GM19351 (cell line): ENCODE results near the gene RIPOR2.
"Not testable (repeated sequence)": the region's sequence is repeated elsewhere in the genome, so short reads cannot be mapped to it uniquely, and the experiment has no call there.

Source experiments
- ATAC-seq: cut with Tn5 transposase; IDR thresholded peaks from one replicate; pipeline ENCODE4 v1.9.1; 2021; ENCODE audit warnings: mild to moderate bottlenecking, moderate library complexity; ENCODE audit not compliant: unreplicated experiment

The RIPOR2 gene

DNA sequence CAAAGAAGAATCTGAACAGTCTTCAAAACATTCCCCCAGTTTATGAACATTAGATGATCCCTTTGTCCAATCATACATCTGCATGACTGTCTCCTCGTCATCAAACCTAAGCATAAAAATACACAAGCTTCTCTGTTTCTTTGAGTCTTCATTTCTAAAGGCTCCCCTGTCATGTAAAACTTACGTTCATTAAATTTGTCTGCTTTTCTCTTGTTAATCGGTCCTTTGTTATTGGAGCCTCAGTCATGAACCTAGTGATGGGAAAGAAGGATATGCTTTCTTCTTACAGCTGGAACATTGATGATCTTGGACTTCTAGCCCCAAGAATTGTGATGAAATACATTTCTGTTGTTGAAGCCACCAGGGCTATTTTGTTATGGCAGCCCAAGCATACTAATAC, 18.0 kb upstream of the RIPOR2 start:
- ATAC-seq, result no peak

- no peak for ATAC-seq
Observed at GRCh38 chr6:24951811-24952299, 16.1 kb upstream of the RIPOR2 start.

DNA sequence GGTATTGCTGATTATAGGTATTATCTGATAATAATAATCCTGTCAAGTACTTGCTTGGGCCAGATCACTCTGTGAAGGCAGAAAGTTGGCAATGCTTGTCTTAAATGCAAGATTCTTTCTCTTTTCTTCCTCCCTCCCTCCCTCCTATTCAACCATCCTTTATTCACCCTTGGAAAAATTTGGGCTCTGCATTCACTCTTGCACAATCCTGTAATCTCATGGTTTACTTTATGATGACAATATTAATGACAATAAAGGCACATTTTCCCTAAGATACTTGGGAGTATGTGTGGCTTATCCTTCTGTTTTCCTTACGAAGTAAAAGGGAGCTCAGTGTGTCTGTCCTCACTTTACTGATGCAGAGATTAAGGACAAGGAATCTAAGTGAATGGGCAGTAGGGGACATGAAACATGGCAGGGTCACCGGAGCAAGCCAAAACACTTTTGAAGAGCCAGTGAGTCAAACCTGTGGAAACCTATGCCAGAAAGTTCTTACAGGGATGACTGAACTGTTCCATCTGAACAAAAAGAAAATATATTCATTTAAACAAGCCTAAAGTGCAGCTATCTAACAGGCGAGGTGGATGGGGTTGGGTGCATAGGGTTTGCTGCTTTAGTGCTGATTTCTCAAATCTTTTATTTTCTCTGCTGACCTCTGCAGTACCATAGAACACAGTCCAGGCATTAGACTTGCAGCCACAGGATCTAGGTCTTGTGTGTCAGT, 14.6 kb upstream of the RIPOR2 start:
- ATAC-seq, result no peak

GRCh38 chr6:24949020-24949569, 13.3 kb upstream of the RIPOR2 start:
- ATAC-seq, result peak; percentile 92

DNA sequence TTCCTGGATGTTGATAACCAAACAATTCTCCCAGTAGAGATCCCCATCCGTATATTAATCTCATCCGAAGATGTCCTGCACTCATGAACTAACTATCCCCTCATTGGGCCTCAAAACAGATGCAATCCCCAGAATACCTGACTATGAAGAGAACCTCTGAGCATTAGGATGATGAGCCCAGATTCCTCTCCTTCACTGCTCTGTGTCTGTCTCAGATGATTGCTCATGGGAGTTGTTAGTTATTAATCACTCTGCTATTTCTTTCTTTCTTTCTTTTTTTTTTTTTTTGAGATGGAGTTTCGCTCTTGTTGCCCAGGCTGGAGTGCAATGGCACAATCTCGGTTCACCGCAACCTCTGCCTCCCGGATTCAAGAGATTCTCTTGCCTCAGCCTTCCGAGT, 12.5 kb upstream of the RIPOR2 start:
- not testable (repeated sequence) for ATAC-seq

DNA sequence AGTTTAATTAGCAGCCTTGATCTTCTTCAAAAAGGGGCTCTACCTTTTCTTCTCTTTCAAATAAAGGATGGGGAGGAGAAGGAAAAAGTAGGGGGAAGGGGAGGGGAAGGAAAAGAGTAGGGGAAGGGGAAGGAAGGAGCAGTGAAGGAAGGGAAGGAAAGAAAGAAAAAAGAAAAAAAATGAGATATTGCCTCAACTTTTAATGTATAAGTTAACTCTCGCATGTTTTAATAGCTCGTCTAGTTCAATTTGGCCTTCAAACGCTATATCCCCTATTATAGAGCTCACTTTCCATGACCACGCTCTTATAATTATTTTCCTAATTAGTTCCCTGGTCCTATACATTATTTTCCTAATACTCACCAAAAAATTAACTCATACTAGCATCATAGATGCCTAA, 11.9 kb upstream of the RIPOR2 start:
- no peak for ATAC-seq

DNA sequence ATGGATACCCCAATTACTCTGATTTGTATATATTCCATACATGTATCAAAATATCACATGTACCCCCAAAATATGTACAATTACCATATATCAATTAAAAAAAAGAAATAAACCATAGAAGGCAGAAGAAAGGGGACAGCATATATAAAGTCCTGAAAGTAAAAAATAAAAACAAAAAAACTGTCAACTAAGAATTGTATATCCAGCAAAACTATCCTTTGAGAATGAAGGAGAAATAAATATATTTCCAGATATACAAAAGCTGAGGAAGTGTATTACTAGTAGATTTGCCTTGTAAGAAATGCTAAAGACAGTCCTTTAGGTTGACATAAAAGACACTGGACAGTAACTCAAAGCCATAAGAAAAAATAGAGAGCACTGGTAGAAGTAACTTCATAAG, 9.3 kb upstream of the RIPOR2 start:
- no peak for ATAC-seq

- no peak for ATAC-seq
Observed at GRCh38 chr6:24943774-24944173, 8.0 kb upstream of the RIPOR2 start.

GRCh38 chr6:24940311-24940917, 4.7 kb upstream of the RIPOR2 start:
- no peak for ATAC-seq

DNA sequence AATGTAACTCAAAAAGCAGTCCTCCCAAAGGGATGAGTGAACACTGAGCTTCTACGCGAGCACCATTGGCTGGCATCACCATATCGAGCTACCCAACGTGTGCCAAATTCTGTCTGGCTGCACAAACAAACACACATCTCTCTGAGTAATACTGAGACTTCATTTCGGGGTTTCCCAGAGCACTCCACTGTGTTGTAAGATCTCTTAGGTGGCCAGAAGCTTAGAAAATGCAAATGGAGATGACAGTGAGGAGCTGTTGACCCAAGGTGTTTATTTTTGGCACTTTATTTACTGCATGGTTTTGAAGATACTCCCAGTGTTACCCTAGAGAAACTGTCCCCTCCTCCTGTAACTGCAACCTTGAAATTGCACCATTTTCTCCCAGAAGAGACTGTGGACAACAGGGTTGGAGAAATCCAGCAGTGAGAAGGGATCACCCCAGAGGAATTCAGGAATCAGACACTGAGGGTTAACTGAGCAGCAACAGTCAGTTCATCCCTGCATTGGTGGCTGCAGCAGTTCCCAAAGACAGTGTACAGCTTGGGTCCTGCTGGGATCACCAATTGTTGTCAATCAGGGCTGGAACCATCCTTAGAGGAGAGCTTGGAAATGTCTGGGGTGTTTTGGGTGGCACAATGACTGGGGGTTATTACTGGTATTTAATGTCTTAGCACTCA, 1.0 kb upstream of the RIPOR2 start:
- peak; percentile 72 for ATAC-seq

DNA sequence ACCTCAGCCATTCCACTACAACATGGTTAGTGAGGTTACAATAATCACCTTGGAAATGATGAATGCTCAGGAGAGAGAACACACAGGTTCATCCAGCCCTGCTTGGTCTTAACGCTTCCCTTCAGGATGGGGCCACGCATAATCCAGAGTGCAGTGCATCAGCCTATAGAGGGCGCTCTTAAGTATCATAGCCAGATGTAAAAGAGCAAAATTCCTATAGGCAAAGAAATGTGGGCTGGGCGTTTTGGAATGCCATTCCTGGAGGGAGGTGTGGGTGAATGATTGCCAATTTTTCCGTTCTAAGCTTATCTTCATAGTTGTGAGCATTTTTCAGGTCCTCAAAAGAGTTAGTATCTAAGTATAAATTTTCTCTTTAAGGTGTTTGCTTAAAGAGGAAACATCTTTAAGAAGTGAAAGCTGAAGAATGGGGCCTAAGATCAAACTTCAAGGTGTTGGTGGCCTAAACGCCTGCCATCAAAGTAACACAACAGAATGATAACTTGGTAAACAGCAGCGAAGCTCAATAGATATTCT, 1.8 kb downstream of the RIPOR2 start:
- no peak for ATAC-seq

DNA sequence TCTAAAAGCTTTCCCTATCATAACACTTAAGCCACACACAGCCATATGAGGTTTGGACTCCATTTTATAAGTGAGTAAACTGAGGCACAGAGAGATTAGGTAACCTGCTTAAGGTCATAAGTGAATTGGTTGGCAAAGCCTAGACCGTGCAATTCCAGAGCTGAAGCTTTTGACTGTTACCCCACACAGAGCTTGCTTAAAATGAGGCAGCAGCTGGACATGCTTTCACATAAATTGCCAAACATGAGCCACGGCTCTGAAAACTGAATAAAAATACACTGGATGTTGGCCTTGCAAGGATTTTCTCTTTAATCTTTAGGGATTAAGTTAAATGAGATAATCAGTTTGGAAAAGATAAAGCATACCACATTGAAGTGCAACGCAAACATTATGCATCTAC, 2.5 kb downstream of the RIPOR2 start:
- ATAC-seq, result no peak

- peak; percentile 21 for ATAC-seq
Observed at GRCh38 chr6:24932832-24933231, 2.9 kb downstream of the RIPOR2 start.

DNA sequence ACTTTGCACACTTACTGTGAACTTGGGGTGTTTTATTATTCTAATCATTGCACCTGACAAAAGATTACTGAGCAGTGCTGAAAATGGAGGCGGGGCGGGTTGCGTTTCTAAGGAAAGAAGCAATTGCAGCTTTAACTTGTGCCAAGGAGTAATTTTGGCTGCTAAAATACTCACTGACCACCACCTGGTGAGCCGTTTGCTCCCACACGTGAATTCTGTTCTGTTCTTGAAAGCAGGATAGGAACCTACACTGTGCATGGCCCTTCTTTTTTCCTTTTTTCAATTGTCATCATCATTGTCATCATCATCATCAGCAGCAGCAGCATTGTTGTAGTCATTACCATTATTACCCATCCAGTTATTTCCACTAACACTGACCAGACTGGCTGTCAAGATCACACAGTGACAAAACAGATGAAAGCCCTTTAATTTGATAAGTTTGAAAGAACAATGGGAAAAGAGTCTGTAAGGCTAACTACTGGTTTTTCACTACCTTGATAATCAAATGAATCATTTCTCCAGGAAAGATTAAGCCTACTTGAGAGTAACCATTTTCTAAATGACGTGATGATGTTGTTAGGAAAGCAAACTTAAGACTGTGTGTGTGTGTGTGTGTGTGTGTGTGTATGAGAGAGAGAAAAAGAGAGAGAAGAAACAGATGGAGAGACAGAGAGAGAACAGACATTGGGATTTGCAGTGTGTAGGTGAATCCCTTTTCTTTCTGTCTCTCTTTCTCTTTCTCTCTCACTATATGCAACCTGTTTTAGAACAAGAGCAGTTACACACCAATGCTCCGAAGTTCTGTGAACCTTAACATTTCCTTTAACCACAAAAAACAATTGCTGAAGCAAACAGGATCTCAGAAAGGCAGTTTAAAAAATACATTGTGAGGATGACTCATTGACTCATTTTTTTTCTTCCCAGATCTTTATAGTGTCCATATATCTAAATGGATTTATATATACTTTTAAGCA, 3.8 kb downstream of the RIPOR2 start:
- ATAC-seq, result no peak

DNA sequence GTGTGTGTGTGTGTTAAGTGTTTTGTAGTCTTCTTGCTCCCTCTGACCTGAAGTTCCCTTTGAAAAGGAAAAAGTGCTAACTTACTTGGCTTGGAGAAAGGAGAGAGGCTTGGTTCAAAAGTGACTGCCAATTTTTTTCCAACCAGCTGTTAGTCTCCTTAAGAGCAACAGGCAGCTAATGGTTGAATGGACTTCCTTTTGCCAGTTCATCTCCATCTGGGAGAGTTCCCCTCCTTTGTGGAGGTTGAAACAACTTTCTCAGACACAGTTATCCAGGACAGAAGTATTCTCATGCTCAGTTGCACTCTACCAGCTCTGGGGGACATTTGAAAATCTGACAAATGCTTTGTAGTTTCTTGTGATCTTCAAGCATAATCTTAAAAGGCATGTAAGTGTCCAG, 4.5 kb downstream of the RIPOR2 start:
- no peak for ATAC-seq

DNA sequence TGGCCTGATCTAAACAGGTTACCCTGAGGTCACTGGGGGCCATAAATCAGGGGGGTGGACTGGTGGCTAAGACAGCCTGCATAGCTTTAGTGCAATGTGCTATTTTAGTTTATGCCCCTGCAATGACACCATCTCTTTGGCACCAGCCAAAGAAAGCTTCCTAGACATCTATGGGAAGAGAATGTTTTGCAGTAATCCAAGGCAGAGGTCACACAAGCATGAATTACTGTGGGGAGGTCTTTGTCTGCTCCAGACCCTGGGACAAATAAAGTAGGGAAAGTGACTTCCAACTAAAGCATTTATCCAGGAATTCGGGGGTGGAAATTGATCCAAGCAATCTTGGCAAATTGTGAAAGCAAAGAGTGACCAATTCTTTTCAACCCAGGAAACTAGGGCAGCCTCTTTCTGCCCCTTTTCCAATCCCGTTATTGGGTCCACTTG, 5.3 kb downstream of the RIPOR2 start:
- no peak for ATAC-seq

- peak; percentile 57 for ATAC-seq
Observed at GRCh38 chr6:24929242-24929641, 6.5 kb downstream of the RIPOR2 start.

DNA sequence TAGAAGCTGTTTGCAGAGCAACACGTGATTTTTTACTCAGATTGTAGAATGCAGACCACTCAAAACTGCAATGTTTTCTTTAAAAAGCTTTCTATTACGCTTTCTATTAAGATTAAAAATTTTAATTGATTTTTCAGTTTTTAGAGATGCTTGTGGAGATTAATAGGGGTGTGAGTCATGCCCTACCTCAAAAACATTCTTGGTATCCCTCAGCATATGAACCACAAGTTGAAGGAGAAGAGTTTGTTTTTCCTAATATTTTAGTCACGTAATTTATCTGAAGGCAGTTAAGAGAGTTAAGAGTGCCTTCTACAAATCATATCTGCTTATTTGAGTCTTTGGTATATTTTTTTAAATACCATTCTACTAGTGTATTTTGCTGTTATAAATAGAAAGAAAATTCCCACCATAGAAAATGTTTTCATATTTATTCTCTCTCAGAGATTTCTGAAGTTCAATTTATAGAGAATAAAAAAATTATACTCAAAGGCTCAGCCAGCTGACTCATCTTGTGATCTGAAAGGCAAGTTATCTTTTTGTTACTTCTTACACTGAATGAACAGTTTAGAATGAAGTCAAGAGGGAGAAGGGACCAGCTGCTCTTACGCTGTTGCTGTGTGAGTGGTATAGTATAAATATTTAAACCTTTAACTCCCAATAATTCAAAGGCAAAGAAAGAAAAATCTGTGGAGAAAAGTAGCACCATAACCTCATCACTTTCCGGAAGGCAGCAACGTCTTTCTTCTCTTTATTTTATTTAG, 7.6 kb downstream of the RIPOR2 start:
- ATAC-seq, result no peak

GRCh38 chr6:24927277-24927955, 8.3 kb downstream of the RIPOR2 start:
- ATAC-seq, result no peak
